Ectodermal cell (in vitro differentiated cells): ENCODE data around the gene HYAL4.
"Not testable (repeated sequence)": the region's sequence is repeated elsewhere in the genome, so short reads cannot be mapped to it uniquely, and the experiment has no call there.

Experiments used
- H3K27ac ChIP-seq: 2 replicates; pipeline ENCODE4 v1.7.0; 2013; ENCODE audit warnings: mild to moderate bottlenecking, low read depth, low read length; ENCODE audit not compliant: insufficient read depth, poor library complexity, severe bottlenecking
- H3K27me3 ChIP-seq: 2 replicates; pipeline ENCODE4 v1.7.0; 2013; ENCODE audit warnings: mild to moderate bottlenecking, low read length; ENCODE audit not compliant: insufficient read depth, control insufficient read depth, poor library complexity, severe bottlenecking
- H3K36me3 ChIP-seq: one replicate; pipeline ENCODE4 v1.7.0; 2013; ENCODE audit warnings: low read length; ENCODE audit not compliant: control insufficient read depth, insufficient read depth
- H3K4me1 ChIP-seq: one replicate; pipeline ENCODE4 v1.7.0; 2013; ENCODE audit warnings: low read length; ENCODE audit not compliant: control insufficient read depth, insufficient read depth
- H3K4me3 ChIP-seq: 2 replicates; pipeline ENCODE4 v1.7.0; 2013; ENCODE audit warnings: low read depth, low read length, control low read depth; ENCODE audit not compliant: insufficient read depth
- H3K9me3 ChIP-seq: 2 replicates; pipeline ENCODE4 v1.7.0; 2013; ENCODE audit warnings: mild to moderate bottlenecking, low read length, moderate library complexity; ENCODE audit not compliant: control insufficient read depth
- WGBS, 2 experiments: methylation state at CpG; one replicate each; pipeline ENCODE4 v1.1.7; 2013; ENCODE audit warnings: missing lambda C conversion rate in 2 of 2; 5-methylcytosine and 5-hydroxymethylcytosine counted together

HYAL4 gene

GRCh38 chr7:123816916-123817315, 28.1 kb upstream of the HYAL4 start:
- Histone ChIP-seq H3K36me3 (no peaks in the 10 kb centered on the region), H3K4me1 (no peaks in the 10 kb centered on the region), H3K4me3 (no peak overlapping the region), H3K9me3 (no peaks in the 10 kb centered on the region), H3K27me3 (no peaks in the 10 kb centered on the region), H3K27ac (no peak overlapping the region)
- WGBS, 2 experiments = 94 to 95% methylated on average over 3 of the region's 3 CpGs

- WGBS, 2 experiments = 84 to 86% methylated on average over 4 of the region's 4 CpGs
- Histone ChIP-seq H3K27me3 (no peaks in the 10 kb centered on the region), H3K36me3 (no peaks in the 10 kb centered on the region), H3K4me3 (no peak overlapping the region), H3K9me3 (no peaks in the 10 kb centered on the region), H3K27ac (no peak overlapping the region), H3K4me1 (no peaks in the 10 kb centered on the region)
These were observed 26.0 kb upstream of the HYAL4 start for GRCh38 chr7:123819001-123819400.

GRCh38 chr7:123819795-123820194, 25.2 kb upstream of the HYAL4 start:
- H3K27ac ChIP-seq, H3K36me3 ChIP-seq, H3K27me3 ChIP-seq, H3K4me3 ChIP-seq, H3K9me3 ChIP-seq, H3K4me1 ChIP-seq: not testable (repeated sequence)
- WGBS, 2 experiments = 89 to 96% methylated on average over 4 of the region's 4 CpGs

GRCh38 chr7:123820864-123821263, 24.1 kb upstream of the HYAL4 start:
- WGBS, 2 experiments = 94 to 100% methylated on average over 1 to 2 of the region's 2 CpGs
- Histone ChIP-seq H3K27me3 (no peaks in the 10 kb centered on the region), H3K4me1 (no peaks in the 10 kb centered on the region), H3K4me3 (no peak overlapping the region), H3K9me3 (no peaks in the 10 kb centered on the region), H3K27ac (no peak overlapping the region), H3K36me3 (no peaks in the 10 kb centered on the region)

- Histone ChIP-seq H3K4me1 (no peaks in the 10 kb centered on the region), H3K36me3 (no peaks in the 10 kb centered on the region), H3K4me3 (no peak overlapping the region), H3K27me3 (no peaks in the 10 kb centered on the region), H3K9me3 (no peaks in the 10 kb centered on the region), H3K27ac (no peak overlapping the region)
- 92% methylated on average over 1 of the region's 1 CpG; no CpG with 5 or more reads in 1 of the 2 experiments for WGBS, 2 experiments
These were observed 23.6 kb upstream of the HYAL4 start for GRCh38 chr7:123821320-123821719.

- no peaks in the 10 kb centered on the region for H3K9me3 ChIP-seq
- WGBS, 2 experiments = 85 to 91% methylated on average over 3 of the region's 3 CpGs
- no peak overlapping the region for H3K27ac ChIP-seq
These were observed 20.8 kb upstream of the HYAL4 start for GRCh38 chr7:123823898-123824753.

GRCh38 chr7:123824754-123825067, 20.3 kb upstream of the HYAL4 start:
- WGBS, 2 experiments = 89% methylated on average over 1 of the region's 1 CpG; no CpG with 5 or more reads in 1 of the 2 experiments
- Histone ChIP-seq H3K9me3 (no peaks in the 10 kb centered on the region), H3K27me3 (no peaks in the 10 kb centered on the region)

More at GRCh38 chr7:123823898-123824753, 20.8 kb upstream of the HYAL4 start:
- no peaks in the 10 kb centered on the region for H3K27me3 ChIP-seq
- H3K36me3 ChIP-seq = no peaks in the 10 kb centered on the region
- no peaks in the 10 kb centered on the region for H3K4me1 ChIP-seq
- H3K4me3 ChIP-seq = no peak overlapping the region

GRCh38 chr7:123828805-123829204, 16.2 kb upstream of the HYAL4 start:
- WGBS, 2 experiments = 86 to 96% methylated on average over 2 of the region's 2 CpGs
- H3K4me3 ChIP-seq = no peak overlapping the region

More at GRCh38 chr7:123824754-123825067, 20.3 kb upstream of the HYAL4 start:
- H3K36me3 ChIP-seq = no peaks in the 10 kb centered on the region
- no peaks in the 10 kb centered on the region for H3K4me1 ChIP-seq
- no peak overlapping the region for H3K4me3 ChIP-seq
- H3K27ac ChIP-seq = no peak overlapping the region

GRCh38 chr7:123836656-123837055, 8.3 kb upstream of the HYAL4 start:
- Histone ChIP-seq H3K36me3 (no peaks in the 10 kb centered on the region), H3K27me3 (no peaks in the 10 kb centered on the region), H3K9me3 (no peaks in the 10 kb centered on the region), H3K27ac (no peak overlapping the region), H3K4me3 (no peak overlapping the region), H3K4me1 (no peaks in the 10 kb centered on the region)
- WGBS, 2 experiments = 85% methylated on average over 4 of the region's 4 CpGs

More at GRCh38 chr7:123828805-123829204, 16.2 kb upstream of the HYAL4 start:
- Histone ChIP-seq H3K27ac (no peak overlapping the region), H3K36me3 (no peaks in the 10 kb centered on the region), H3K27me3 (no peaks in the 10 kb centered on the region), H3K9me3 (no peaks in the 10 kb centered on the region), H3K4me1 (no peaks in the 10 kb centered on the region)

- H3K9me3 ChIP-seq, H3K4me3 ChIP-seq, H3K27ac ChIP-seq, H3K4me1 ChIP-seq, H3K36me3 ChIP-seq, H3K27me3 ChIP-seq: not testable (repeated sequence)
- 82 to 94% methylated on average over 2 of the region's 2 CpGs for WGBS, 2 experiments
These were observed 5.9 kb upstream of the HYAL4 start for GRCh38 chr7:123839106-123839505.
